PC-9 (cell line): ENCODE data around the gene SPTBN5. TPM values are rescaled to one million over a fixed set of nuclear protein-coding genes. Genes with fewer than 3 reads are reported as not detected.

Experiments
- BruUV-seq: library from RNA; stranded (reverse); fragments of 400-500 nt; replicated peaks from 2 replicates; lab custom pipeline; 2021; lab: Mats Ljungman, UMichigan
- CTCF ChIA-PET: fragments of 300-600 bp; sonication (Branson Sonifier 250); formaldehyde crosslinking; loops from one replicate; lab custom pipeline; 2022; ENCODE audit warnings: antibody characterized with exemption; lab: Charles Lee
- POLR2A ChIA-PET: fragments of 300-600 bp; sonication (Branson Sonifier 250); formaldehyde crosslinking; loops from one replicate; lab custom pipeline; 2022; ENCODE audit warnings: antibody characterized with exemption; ENCODE audit not compliant: unreplicated experiment; lab: Charles Lee
- DNase-seq, 2 experiments: peaks; one replicate each; pipeline versions ENCODE4 v3.0.0 to v3.0.0-alpha.2; 2015 to 2022; ENCODE audit warnings: mixed read lengths in 1 of 2
- H2AFZ ChIP-seq: fragments of 200-600 bp; sonication (generic); 2 replicates; pipeline ENCODE4 v1.8.1; 2017; ENCODE audit warnings: antibody characterized with exemption
- H3F3A ChIP-seq: fragments of 200-600 bp; sonication (generic); 2 replicates; pipeline ENCODE4 v1.8.1; 2017; ENCODE audit warnings: antibody characterized with exemption, mild to moderate bottlenecking, low read depth; ENCODE audit not compliant: insufficient read depth
- H3K27ac ChIP-seq: fragments of 200-600 bp; sonication (generic); 2 replicates; pipeline ENCODE4 v1.6.1; 2016; ENCODE audit warnings: mixed run types
- H3K27me3 ChIP-seq: fragments of 200-600 bp; sonication (generic); 2 replicates; pipeline ENCODE4 v1.6.1; 2016; ENCODE audit warnings: low read depth, mixed run types; ENCODE audit not compliant: insufficient read depth
- H3K36me3 ChIP-seq: fragments of 200-600 bp; sonication (generic); 2 replicates; pipeline ENCODE4 v1.6.1; 2016; ENCODE audit warnings: low read depth, mixed run types
- H3K4me1 ChIP-seq: fragments of 200-600 bp; sonication (generic); replicated peaks from 2 replicates; pipeline ENCODE4 v1.6.1; 2016; ENCODE audit warnings: mixed run types; ENCODE audit not compliant: insufficient read depth
- H3K4me2 ChIP-seq: fragments of 200-600 bp; sonication (generic); 2 replicates; pipeline ENCODE4 v1.6.1; 2017; ENCODE audit warnings: mixed run types
- H3K4me3 ChIP-seq: fragments of 200-600 bp; sonication (generic); 2 replicates; pipeline ENCODE4 v1.6.1; 2016; ENCODE audit warnings: mixed run types
- H3K79me2 ChIP-seq: fragments of 200-600 bp; sonication (generic); 2 replicates; pipeline ENCODE4 v1.6.1; 2017; ENCODE audit warnings: low read depth, mixed run types
- H3K9me2 ChIP-seq: fragments of 200-600 bp; sonication (generic); 2 replicates; pipeline ENCODE4 v1.8.1; 2017; ENCODE audit warnings: mild to moderate bottlenecking; ENCODE audit not compliant: insufficient read depth
- H3K9me3 ChIP-seq: fragments of 200-600 bp; sonication (generic); 2 replicates; pipeline ENCODE4 v1.8.1; 2016; ENCODE audit warnings: low read depth; ENCODE audit not compliant: insufficient read depth
- H4K20me1 ChIP-seq: fragments of 200-600 bp; sonication (generic); 2 replicates; pipeline ENCODE4 v1.8.1; 2017; ENCODE audit not compliant: insufficient read depth
- EZH2 ChIP-seq: fragments of 200-600 bp; sonication (generic); IDR thresholded peaks from 2 replicates; pipeline ENCODE4 v1.8.0; 2017; ENCODE audit warnings: antibody characterized with exemption, low read depth
- intact Hi-C: fragments of 100-400 bp; cut with micrococcal nuclease; formaldehyde crosslinking; loops from one replicate; pipeline ENCODE4 v1.10.0; 2022; ENCODE audit not compliant: unreplicated experiment
- total RNA-seq: library from RNA; stranded (reverse); gene quantifications from 2 replicates; pipeline ENCODE4 v1.2.3, GENCODE V29; 2021
- TF ChIP-seq, protein P1 (sequence below): fragments of 200-600 bp; sonication (generic); conservative IDR thresholded peaks from 2 replicates; pipeline ENCODE4 v1.6.1; 2017; ENCODE audit warnings: mixed run types, antibody characterized with exemption, mild to moderate bottlenecking, moderate library complexity

SPTBN5 gene
- total RNA-seq, 1 experiment from 2014 or later = 2.6 TPM

DNA sequence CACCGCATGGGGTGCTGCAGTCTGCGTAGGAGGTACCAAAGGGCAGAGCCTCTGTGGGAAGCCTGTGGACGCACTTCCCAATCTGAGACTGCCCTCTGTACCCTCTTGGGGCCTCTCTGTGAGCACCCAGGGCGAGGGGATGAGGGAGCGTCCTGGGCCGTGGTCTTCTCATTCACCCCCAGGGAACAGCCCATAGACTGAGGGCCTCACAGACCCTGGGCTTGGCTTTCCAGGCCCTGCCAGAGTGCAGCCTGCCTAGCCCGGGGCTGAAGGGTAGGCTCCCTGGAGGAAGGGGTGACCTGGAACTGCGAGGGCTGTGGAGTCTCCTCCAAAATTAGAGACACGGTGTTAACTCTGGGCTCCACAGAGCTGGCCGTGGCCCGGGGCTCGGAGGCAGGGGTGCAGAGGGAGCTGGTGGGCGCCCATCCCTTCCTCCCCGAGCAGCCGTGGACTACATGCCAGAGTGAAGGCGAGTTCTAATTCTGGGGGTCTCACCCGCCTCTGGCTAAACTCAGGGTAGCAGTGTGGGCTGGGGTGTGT is 468 bp upstream of the SPTBN5 start:
- no peaks in the 10 kb centered on the region for H3F3A ChIP-seq
- BruUV-seq = no TSS peak
- no peak overlapping the region for H2AFZ ChIP-seq
- H3K9me3 ChIP-seq = no peaks in the 10 kb centered on the region
- no peak for TF ChIP-seq EZH2
- TF ChIP-seq, protein P1, sequence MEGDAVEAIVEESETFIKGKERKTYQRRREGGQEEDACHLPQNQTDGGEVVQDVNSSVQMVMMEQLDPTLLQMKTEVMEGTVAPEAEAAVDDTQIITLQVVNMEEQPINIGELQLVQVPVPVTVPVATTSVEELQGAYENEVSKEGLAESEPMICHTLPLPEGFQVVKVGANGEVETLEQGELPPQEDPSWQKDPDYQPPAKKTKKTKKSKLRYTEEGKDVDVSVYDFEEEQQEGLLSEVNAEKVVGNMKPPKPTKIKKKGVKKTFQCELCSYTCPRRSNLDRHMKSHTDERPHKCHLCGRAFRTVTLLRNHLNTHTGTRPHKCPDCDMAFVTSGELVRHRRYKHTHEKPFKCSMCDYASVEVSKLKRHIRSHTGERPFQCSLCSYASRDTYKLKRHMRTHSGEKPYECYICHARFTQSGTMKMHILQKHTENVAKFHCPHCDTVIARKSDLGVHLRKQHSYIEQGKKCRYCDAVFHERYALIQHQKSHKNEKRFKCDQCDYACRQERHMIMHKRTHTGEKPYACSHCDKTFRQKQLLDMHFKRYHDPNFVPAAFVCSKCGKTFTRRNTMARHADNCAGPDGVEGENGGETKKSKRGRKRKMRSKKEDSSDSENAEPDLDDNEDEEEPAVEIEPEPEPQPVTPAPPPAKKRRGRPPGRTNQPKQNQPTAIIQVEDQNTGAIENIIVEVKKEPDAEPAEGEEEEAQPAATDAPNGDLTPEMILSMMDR = no peak
- H3K27ac ChIP-seq = no peak overlapping the region
- no peaks in the 10 kb centered on the region for H3K36me3 ChIP-seq
- H3K9me2 ChIP-seq = no peaks in the 10 kb centered on the region
- no peaks in the 10 kb centered on the region for H4K20me1 ChIP-seq
- CTCF ChIA-PET = interaction anchor here (0.8 kb wide), 1 partner anchor 62 kb away, joined by 3 read pairs; no protein-coding TSS in a partner anchor
- intact Hi-C loops = no loop called here
- no peak overlapping the region for H3K4me2 ChIP-seq
- POLR2A ChIA-PET = interaction anchor here (1.0 kb wide), 1 partner anchor 106 kb away, joined by 4 read pairs; no protein-coding TSS in a partner anchor
- H3K4me1 ChIP-seq = no peaks in the 10 kb centered on the region
- no peaks in the 10 kb centered on the region for H3K79me2 ChIP-seq
- no peak for DNase-seq
- H3K27me3 ChIP-seq = no peaks in the 10 kb centered on the region
- no peak overlapping the region for H3K4me3 ChIP-seq

DNA sequence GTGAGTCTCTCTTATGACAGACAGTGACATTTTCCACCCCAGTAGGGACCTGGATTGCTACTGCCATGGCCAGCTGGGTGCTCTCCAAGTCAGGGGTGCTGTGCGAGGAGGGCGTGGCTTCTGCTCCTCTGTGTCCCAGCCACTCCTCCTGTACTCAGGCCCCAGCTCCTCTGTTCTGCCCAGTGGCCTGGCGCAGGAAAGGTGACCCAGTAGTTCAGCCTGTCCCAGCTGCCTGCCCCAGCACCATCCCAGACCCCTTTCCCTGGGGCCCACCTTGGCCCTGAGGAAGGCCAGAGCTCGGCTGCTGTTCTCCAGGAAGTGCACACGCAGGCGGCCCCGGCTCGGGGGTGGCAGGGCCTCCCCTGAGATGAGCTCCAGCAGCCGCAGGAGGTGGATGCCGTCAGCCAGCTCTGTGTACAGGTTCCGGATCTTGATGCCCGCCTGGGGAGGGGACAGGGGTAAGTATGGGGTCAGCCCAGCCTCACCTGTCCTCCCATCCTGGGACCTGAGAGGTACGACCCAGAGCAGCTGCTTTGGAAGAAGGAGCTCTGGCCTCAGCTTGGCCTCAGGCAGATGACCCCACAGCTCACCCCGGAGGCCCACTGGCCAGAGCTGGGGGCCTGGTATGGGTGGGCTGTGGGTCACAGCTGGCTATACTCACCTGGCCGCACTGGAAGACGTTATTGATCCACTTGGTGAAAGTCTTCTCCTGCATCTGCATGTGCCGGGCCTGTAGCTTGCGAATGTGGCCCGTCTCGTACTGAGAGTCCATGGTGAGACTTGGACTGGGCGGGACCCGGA is 1.0 kb downstream of the SPTBN5 start:
- Histone ChIP-seq H3K36me3 (no peaks in the 10 kb centered on the region), H3K27me3 (no peaks in the 10 kb centered on the region), H3F3A (no peaks in the 10 kb centered on the region), H3K27ac (no peak overlapping the region), H3K9me3 (no peaks in the 10 kb centered on the region), H3K79me2 (no peaks in the 10 kb centered on the region), H3K9me2 (no peaks in the 10 kb centered on the region), H3K4me2 (no peak overlapping the region), H3K4me1 (no peaks in the 10 kb centered on the region), H4K20me1 (no peaks in the 10 kb centered on the region), H2AFZ (no peak overlapping the region), H3K4me3 (no peak overlapping the region)
- no peak for DNase-seq
- CTCF ChIA-PET = no interaction called here
- TF ChIP-seq, protein P1 = no peak
- TF ChIP-seq EZH2 = no peak
- intact Hi-C loops = no loop called here
- POLR2A ChIA-PET = interaction anchor here (0.7 kb wide), 1 partner anchor 79 kb away, joined by 3 read pairs; the partner anchor contains the start of gene EHD4
- BruUV-seq = no TSS peak

DNA sequence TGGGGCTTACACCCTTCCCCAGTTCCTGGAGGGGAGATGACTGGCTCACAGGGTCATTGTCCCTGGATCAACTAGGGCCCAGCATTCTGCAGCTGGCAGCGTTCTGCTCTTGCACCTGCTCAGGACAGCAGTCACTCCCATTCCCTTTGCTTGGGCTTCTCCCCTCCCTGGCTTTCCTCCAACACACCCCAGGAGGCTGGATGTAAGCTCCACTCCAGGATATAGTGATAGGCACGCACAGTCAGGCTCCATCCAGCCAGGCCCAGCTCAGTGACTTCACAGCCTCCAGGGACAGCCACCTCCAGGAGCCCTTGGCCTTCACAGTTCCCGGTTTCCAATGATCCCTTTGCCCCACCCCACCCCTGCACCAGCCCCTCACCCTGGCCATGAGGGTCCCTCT is 1.9 kb downstream of the SPTBN5 start:
- Histone ChIP-seq H3K4me3 (no peak overlapping the region), H3K27me3 (no peaks in the 10 kb centered on the region), H3K9me3 (no peaks in the 10 kb centered on the region), H3K36me3 (no peaks in the 10 kb centered on the region), H3K4me2 (no peak overlapping the region), H2AFZ (no peak overlapping the region), H3K27ac (no peak overlapping the region), H3F3A (no peaks in the 10 kb centered on the region), H3K9me2 (no peaks in the 10 kb centered on the region), H3K79me2 (no peaks in the 10 kb centered on the region), H4K20me1 (no peaks in the 10 kb centered on the region), H3K4me1 (no peaks in the 10 kb centered on the region)
- CTCF ChIA-PET = no interaction called here
- no peak for DNase-seq
- no TSS peak for BruUV-seq
- POLR2A ChIA-PET = no interaction called here
- no peak for TF ChIP-seq EZH2
- TF ChIP-seq, protein P1 = no peak
- intact Hi-C loops = no loop called here
